Stromal cell of bone marrow (primary cell): ENCODE results near the gene RAB39A.
"Not testable (repeated sequence)": the region's sequence is repeated elsewhere in the genome, so short reads cannot be mapped to it uniquely, and the experiment has no call there.

Experiments
- DNase-seq: peaks from one replicate; pipeline ENCODE4 v3.0.0-alpha.2; 2012; ENCODE audit warnings: low read depth

The RAB39A gene

GRCh38 chr11:107928046-107928766 is at the start of gene RAB39A:
RAB39A (plus strand) TSS chr11:107928448; CDS start chr11:107928569, 121 bp downstream.
- DNase-seq = peak; percentile 27

- DNase-seq = not testable (repeated sequence)
These were observed 46.8 kb upstream of the RAB39A start for GRCh38 chr11:107881471-107881870.

GRCh38 chr11:107882095-107882820 is 46.0 kb upstream of the RAB39A start:
- DNase-seq = no peak

GRCh38 chr11:107898270-107898669 is 30.0 kb upstream of the RAB39A start:
- peak; percentile 34 for DNase-seq

- no peak for DNase-seq
These were observed 20.0 kb upstream of the RAB39A start for GRCh38 chr11:107908211-107908610.

- DNase-seq = not testable (repeated sequence)
These were observed 15.8 kb upstream of the RAB39A start for GRCh38 chr11:107912415-107912814.

- DNase-seq = no peak
These were observed 13.0 kb upstream of the RAB39A start for GRCh38 chr11:107915229-107915628.

- no peak for DNase-seq
These were observed 11.5 kb upstream of the RAB39A start for GRCh38 chr11:107916671-107917241.

- DNase-seq = no peak
These were observed 6.3 kb upstream of the RAB39A start for GRCh38 chr11:107921997-107922396.

- not testable (repeated sequence) for DNase-seq
These were observed 4.7 kb upstream of the RAB39A start for GRCh38 chr11:107923519-107923918.

- no peak for DNase-seq
These were observed 3.9 kb upstream of the RAB39A start for GRCh38 chr11:107924306-107924705.

GRCh38 chr11:107927559-107927958 is 689 bp upstream of the RAB39A start:
- DNase-seq = no peak

- no peak for DNase-seq
These were observed 689 bp downstream of the RAB39A start for GRCh38 chr11:107928767-107929507.

GRCh38 chr11:107929611-107930200 is 1.5 kb downstream of the RAB39A start:
- DNase-seq = no peak

GRCh38 chr11:107931206-107931605 is 3.0 kb downstream of the RAB39A start:
- no peak for DNase-seq

GRCh38 chr11:107947904-107948303 is 19.7 kb downstream of the RAB39A start:
- DNase-seq = no peak

GRCh38 chr11:107948328-107948727 is 20.1 kb downstream of the RAB39A start:
- DNase-seq = not testable (repeated sequence)

- no peak for DNase-seq
These were observed 22.9 kb downstream of the RAB39A start for GRCh38 chr11:107951155-107951554.

GRCh38 chr11:107953446-107953845 is 25.2 kb downstream of the RAB39A start:
- DNase-seq = no peak

GRCh38 chr11:107956543-107956942 is 28.3 kb downstream of the RAB39A start:
- no peak for DNase-seq

GRCh38 chr11:107957109-107957588 is 28.9 kb downstream of the RAB39A start:
- DNase-seq = peak; percentile 11

- no peak for DNase-seq
These were observed 33.2 kb downstream of the RAB39A start for GRCh38 chr11:107961480-107961879.
